ENCODE results near the gene MEGF8. TPM values are rescaled to one million over a fixed set of nuclear protein-coding genes. Genes with fewer than 3 reads are reported as not detected.

MEGF8 gene
- polyA plus RNA-seq, 3 donors = 36.3 to 37.9 (median 36.7) TPM

- no peak for DNase-seq (ENCODE audit: low read depth in 3 of 3, low spot score in 2 of 3)
Measured at GRCh38 chr19:42285988-42286348, 39.5 kb upstream of the MEGF8 start.

GRCh38 chr19:42286349-42287016, 39.0 kb upstream of the MEGF8 start:
- no peak for DNase-seq (ENCODE audit: low read depth in 3 of 3, low spot score in 2 of 3)

- DNase-seq (ENCODE audit: low read depth in 3 of 3, low spot score in 2 of 3) = no peak
Measured at GRCh38 chr19:42287017-42287826, 38.2 kb upstream of the MEGF8 start.

- DNase-seq (ENCODE audit: low read depth in 3 of 3, low spot score in 2 of 3) = no peak
Measured at GRCh38 chr19:42287827-42288107, 37.7 kb upstream of the MEGF8 start.

- DNase-seq (ENCODE audit: low read depth in 3 of 3, low spot score in 2 of 3) = no peak
Measured at GRCh38 chr19:42288387-42288786, 37.0 kb upstream of the MEGF8 start.

- DNase-seq (ENCODE audit: low read depth in 3 of 3, low spot score in 2 of 3) = no peak
Measured at GRCh38 chr19:42288881-42289555, 36.4 kb upstream of the MEGF8 start.

- no peak for DNase-seq (ENCODE audit: low read depth in 3 of 3, low spot score in 2 of 3)
Measured at GRCh38 chr19:42289556-42290041, 35.8 kb upstream of the MEGF8 start.

GRCh38 chr19:42290136-42290522, 35.3 kb upstream of the MEGF8 start:
- DNase-seq (ENCODE audit: low read depth in 3 of 3, low spot score in 2 of 3) = no peak

GRCh38 chr19:42290523-42291434, 34.7 kb upstream of the MEGF8 start:
- no peak for DNase-seq (ENCODE audit: low read depth in 3 of 3, low spot score in 2 of 3)

- no peak for DNase-seq (ENCODE audit: low read depth in 3 of 3, low spot score in 2 of 3)
Measured at GRCh38 chr19:42291435-42291810, 34.0 kb upstream of the MEGF8 start.

- DNase-seq (ENCODE audit: low read depth in 3 of 3, low spot score in 2 of 3) = no peak
Measured at GRCh38 chr19:42292042-42292960, 33.1 kb upstream of the MEGF8 start.

GRCh38 chr19:42292963-42293362, 32.5 kb upstream of the MEGF8 start:
- no peak for DNase-seq (ENCODE audit: low read depth in 3 of 3, low spot score in 2 of 3)

- no peak for DNase-seq (ENCODE audit: low read depth in 3 of 3, low spot score in 2 of 3)
Measured at GRCh38 chr19:42293540-42293939, 31.9 kb upstream of the MEGF8 start.

- DNase-seq (ENCODE audit: low read depth in 3 of 3, low spot score in 2 of 3) = no peak
Measured at GRCh38 chr19:42293948-42294347, 31.5 kb upstream of the MEGF8 start.

GRCh38 chr19:42294471-42295137, 30.8 kb upstream of the MEGF8 start:
- no peak for DNase-seq (ENCODE audit: low read depth in 3 of 3, low spot score in 2 of 3)

- DNase-seq (ENCODE audit: low read depth in 3 of 3, low spot score in 2 of 3) = no peak
Measured at GRCh38 chr19:42295342-42295741, 30.1 kb upstream of the MEGF8 start.

GRCh38 chr19:42295831-42296525, 29.5 kb upstream of the MEGF8 start:
- DNase-seq (ENCODE audit: low read depth in 3 of 3, low spot score in 2 of 3) = no peak

GRCh38 chr19:42297039-42297438, 28.4 kb upstream of the MEGF8 start:
- no peak for DNase-seq (ENCODE audit: low read depth in 3 of 3, low spot score in 2 of 3)
